HG03469 (cell line): ENCODE results near the gene CTNNA3.
"Not testable (repeated sequence)": the region's sequence is repeated elsewhere in the genome, so short reads cannot be mapped to it uniquely, and the experiment has no call there.

Experiments
- ATAC-seq: cut with Tn5 transposase; IDR thresholded peaks from one replicate; pipeline ENCODE4 v1.9.1; 2021; ENCODE audit warnings: mild to moderate bottlenecking, moderate library complexity, moderate number of reproducible peaks; ENCODE audit not compliant: unreplicated experiment

CTNNA3 gene

DNA sequence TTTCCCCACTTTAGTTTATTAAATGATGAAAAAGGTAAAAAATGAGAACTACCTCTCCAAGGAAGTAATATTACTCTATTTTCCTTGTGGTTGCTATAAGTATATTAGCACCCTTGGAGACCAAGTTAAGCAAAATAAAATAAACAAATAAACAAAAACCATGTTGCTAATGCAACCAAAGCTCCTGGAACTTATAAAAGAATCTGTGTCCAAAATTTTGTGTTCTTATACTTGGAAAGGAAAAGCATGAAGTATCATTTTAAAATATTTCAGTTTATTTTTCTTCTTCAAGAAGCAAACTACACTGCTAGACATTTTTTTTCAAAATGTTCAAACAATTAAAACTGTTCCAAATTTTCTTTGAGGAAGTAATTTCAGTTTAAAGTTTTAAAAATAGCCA lies 1212.0 kb downstream of the CTNNA3 start:
- no peak for ATAC-seq

DNA sequence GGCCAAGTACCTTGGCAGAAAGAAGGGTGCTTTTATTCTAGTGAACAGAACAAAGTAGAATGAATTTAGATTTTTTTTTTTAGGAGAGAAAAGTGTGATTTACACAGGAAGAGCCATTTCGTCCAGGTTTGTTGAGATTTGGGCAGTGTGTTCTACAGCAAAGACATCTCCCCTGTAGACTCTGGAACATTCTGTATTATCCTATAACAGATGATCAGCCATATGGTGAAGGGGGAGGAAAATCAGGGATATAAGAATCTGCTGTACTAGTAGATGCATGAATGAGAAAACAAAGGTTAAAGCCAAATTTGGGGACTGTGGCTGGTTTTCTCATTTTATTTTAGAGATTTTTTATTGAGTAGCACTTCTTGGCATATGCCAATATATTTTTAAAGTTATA lies 1223.8 kb downstream of the CTNNA3 start:
- ATAC-seq: no peak

DNA sequence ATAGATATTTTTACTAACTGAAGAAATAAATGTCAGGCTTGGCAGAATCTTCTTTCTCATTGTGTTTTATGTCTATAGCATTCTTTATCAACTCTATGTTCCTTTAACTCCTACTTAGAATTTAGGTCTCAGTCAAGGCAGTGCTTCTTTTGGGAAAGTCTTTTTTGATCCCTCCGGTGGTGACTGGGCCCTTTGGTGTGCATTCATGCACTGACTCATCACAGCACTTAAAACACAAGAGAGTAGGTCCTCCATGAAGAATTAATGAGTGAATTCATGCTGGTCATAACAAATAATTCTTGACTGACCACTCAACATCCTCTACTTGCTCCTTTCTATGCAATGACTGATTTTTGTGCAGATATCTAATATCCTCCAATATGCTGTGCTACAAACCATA lies 1229.0 kb downstream of the CTNNA3 start:
- no peak for ATAC-seq

DNA sequence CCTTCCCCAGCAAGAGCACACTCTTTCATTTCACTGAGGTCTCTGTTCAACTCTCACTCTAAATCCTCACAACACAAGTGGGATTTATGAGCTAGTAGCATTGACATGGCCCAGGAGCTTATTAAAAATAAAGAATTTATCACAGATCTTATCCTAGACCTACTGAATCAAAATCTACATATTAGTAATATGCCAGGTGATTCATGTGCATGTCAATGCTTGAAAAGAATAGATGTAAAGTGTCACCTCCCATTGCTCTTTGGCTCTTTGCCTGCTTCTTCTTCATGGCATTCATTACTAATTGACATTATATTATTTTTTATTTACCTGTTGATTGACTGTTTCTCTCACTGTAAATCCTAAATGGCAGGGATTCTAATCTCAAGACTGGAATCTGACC lies 1229.4 kb downstream of the CTNNA3 start:
- ATAC-seq: no peak

- ATAC-seq: no peak
Observed at GRCh38 chr10:66463611-66464010, 1232.4 kb downstream of the CTNNA3 start.

- ATAC-seq: no peak
Observed at GRCh38 chr10:66457629-66458028, 1238.4 kb downstream of the CTNNA3 start.

DNA sequence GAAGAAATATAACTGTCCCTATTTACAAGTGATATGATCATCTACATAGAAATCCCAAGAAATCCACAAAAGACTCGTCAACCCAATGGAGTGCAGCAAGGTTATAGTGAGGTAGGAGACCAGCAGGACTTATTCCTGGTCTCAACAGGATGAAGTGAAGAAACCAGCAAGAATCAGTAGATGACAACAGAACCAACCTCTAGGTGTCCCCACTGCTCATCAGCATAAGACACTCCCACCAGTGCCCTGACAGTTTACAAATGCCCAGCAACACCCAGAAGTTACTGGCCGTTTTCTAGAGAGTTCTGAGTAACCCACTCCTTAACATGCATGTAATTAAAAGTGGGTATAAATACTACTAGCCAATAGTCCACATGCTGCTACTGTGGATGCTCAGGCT lies 1240.7 kb downstream of the CTNNA3 start:
- ATAC-seq: no peak

DNA sequence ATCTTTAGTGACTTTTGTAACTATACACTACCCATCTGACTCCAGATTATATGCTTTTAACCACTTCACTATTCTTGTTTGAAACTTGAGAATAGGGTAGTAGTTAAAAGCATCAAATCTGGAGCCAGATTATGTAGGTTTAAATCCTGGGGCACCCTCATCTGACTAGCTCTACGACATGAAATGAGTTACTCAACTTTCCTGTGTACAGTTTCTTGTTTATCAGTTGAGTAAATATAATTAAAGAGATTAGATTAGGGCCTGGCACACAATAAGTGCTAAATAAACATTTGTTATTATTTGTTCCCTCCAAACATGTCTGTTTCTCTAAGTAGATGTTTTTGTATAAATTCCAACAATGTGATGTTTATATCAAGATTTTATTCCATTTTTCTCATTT lies 1255.4 kb downstream of the CTNNA3 start:
- ATAC-seq: no peak

DNA sequence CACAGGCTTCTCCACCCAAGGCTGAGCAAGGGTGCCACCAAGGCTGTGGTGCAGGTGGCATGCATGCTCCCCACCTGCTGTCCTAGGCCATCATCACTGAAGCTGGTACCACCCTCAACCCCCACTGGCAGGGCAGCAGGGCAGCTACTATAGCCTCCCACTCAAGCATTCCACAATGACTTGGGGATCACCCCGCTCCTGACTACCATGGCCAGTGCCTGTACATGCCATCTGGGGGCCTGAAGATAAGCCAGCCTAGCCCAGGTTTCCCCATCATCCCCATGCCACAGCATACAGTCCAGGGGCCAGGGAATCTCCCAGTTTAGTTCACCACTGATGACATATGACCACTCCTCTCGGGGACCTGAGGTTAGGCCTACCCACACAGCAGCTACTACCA lies 1281.1 kb downstream of the CTNNA3 start:
- ATAC-seq: no peak

DNA sequence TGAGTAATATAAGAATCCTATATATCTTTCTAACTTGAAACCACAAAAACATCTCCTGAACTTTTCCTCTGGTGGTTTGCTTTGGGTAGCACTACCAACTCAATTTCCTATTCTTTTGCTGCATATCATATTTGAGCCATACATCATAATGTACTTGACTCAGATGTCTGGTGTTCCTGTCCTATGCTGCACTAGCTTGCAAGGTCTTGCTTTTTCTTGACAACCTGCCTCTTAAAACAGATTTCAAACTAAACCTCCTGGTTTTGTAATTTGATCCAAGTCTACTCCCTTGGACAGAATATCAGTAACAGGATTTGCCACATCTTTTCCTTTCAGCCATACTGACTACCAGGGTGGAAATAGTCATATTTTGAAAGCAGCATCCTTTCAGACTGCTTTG lies 1290.4 kb downstream of the CTNNA3 start:
- ATAC-seq: no peak

DNA sequence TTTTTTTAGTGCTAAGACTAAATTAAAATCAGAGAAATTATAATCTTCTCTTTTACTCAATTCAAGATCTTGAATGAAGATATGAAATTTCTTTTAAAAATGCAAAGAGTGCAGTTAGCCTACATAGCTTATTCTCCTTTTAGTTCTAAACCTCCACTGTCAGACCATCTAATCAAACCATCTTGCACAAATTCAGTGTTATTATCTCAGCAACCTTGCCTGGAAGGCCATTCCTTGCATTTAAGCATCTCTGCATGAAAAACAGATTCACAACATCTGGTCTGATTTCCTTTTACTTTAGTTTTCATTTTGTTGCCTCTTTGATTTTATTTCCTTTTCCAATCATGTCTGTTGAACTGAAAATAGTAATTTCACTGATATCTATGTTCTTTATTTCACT lies 1297.3 kb downstream of the CTNNA3 start:
- ATAC-seq: no peak

DNA sequence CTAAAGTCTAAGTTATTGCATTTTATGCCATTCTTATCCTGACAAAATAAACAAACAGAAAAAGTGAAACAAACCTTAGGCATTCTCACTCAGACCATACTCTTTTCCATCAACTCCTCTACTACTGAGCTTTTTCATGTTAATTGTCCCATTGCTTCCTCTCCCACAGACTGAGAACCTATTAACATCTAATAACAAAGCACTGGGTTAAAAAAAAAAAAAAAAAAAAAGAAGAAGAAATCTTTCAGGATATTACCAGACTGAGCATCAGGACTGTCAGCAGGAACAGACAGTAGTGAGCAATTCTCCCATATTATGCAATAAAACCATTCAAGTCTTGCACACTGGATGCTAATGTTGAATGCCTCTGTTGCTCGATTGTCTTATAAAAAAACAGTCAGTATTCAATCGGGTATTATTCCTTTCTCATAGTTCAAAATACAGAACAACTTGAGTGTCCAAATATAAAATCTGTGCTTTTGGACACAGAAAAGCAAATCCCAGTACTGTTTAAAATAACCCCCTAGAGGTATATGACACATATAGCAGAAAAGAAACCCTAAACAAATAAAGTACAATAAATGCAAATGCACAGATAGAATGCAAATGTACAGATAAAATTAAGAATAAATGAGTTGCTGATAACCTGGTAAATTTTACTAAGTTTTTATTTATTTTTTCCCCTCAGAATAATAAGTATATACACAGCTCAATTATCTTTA lies 1301.5 kb downstream of the CTNNA3 start:
- no peak for ATAC-seq

GRCh38 chr10:66390926-66391325 lies 1305.1 kb downstream of the CTNNA3 start:
- no peak for ATAC-seq

- ATAC-seq: no peak
Observed at GRCh38 chr10:66381045-66381444, 1315.0 kb downstream of the CTNNA3 start.

DNA sequence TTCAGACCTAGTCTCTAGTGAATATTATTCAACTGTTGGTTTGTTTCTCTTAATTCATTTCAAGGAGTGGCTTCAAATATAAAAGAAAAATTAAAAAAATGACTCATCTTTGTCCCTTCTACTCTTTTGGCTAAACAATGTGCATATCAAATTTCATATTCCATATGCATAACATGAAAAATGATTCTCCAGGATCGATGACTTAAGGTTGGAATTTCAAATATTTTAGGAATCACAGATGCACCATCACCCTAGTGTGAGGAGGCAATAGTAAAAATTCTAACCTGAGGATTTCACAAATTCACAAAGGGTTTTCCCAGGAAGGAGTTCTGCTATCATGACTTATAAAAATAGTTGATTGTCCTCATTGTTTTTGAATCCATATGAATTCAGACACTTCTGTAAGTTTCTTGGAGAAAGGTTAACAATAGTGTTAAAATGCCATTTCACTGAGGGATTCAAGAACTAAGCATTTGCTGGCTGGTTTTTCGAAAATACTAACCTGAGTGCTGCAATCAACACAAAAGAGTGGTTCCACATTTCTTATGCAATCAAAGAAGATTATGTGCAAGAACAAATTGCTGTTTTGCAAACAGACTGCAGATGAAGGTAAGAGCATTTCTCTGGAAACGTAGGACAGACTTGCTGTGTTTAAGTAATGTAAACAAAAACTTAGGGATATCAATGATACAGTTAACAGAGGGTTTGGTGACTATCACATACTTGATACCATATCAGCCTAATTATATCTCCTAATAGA lies 1317.7 kb downstream of the CTNNA3 start:
- ATAC-seq: no peak

DNA sequence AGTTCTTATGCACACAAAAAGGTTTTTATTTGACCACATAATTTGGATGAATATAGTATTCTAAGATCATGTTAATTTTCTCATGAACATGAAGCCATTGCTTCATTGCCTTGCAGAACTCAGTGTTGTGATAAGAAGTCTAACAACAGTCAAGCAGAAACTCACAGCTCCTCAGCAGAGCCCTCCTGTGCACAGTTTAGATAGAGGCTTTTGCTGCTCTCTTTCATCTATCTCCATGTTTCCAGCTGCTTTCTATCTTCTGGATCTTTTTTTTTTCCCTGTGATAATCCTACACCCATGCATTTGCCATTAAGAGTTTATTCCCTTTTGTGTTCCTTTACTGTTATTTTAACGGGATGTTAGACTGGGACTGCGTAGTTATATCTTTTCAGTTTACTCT lies 1327.8 kb downstream of the CTNNA3 start:
- ATAC-seq: no peak

DNA sequence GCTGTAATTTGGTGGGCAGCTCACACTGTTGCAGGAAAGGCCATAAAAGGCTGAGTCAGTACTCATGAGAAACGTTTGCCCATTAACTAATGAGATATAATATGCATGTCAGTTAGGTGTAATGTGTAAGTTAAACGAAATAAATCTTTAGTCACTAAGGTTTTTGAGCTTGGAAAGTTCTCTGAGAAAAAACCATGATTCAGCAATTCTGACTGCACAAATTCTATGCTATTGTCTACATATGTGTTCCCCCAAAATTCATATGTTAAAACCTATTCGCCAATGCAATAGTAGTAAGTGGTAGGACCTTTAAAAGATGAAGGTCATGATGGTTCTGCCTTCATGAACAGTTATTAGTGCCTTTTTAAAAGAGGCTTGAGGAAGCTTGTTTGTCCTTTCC lies 1329.8 kb downstream of the CTNNA3 start:
- no peak for ATAC-seq

DNA sequence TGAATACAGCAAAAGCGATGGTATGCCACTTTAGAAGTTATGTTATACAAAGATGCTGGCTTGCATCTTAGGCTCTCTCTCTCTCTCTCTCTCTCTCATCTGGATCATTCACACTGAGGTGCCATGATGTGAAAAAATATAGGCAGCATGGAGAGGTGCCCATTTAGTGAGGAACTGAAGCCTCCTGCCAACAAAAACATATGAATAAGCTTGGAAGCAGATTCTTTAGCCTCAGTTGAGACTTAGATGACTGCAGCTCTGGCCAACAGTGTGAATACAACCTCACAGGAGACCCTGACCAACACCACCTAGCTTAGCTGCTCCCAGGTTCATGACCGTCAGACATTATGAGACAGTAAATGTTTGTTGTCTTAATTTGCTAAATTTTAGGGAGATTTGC lies 1330.3 kb downstream of the CTNNA3 start:
- ATAC-seq: no peak

DNA sequence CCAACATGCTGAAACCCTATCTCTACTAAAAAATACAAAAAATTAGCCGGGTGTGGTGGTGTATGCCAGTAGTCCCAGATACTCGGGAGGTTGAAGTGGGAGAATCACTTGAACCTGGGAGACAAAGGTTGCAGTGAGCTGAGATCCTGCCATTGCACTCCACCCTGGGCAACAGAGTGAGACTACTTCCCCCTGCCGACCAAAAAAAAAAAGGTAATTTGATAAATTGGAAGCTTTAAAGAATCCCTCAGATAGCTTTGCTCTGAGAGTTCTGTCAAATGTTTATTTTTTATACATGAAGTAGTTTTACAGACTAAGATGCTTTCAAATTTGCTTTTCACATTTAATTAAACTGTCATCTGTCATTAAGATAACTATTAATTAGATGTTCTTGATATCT lies 1333.5 kb downstream of the CTNNA3 start:
- ATAC-seq: no peak

DNA sequence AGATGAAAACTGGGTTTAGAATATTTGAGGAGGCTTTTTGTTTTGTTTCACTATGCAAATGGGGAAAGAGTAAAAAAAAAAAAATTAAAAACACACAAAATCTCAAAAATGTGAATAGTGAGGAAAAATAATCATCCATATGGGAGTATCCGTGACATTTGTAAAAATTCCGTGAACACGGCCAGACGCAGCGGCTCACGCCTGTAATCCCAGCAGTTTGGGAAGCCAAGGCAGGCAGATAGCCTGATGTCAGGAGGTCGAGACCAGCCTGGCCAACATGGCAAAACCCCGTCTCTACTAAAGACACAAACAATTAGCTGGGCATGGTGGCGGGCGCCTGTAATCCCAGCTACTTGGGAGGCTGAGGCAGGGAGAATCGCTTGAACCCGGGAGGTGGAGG lies 1342.2 kb downstream of the CTNNA3 start:
- ATAC-seq: not testable (repeated sequence)

DNA sequence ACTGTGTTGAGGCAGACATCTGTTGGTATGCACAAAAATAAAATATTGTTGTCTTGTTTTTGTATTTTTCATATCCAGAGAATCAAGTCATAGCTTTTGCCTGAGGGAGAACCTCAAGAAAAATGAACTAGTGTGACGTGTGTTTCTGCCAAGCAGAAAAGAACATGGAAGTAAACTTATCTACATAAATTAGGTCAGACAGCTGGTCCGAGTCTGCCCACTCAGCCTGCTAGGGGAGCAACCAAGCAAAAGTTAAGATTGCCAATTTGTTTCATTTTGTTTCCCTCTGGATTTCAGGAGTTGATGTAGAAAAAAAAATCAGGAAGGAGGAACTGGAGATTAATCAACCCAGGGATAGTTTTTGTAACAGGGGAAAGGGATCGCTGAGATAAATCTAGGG lies 1342.6 kb downstream of the CTNNA3 start:
- no peak for ATAC-seq

- ATAC-seq: no peak
Observed at GRCh38 chr10:66350622-66351399, 1345.2 kb downstream of the CTNNA3 start.
